Osteocyte (in vitro differentiated cells): ENCODE measurements around the gene TTC34. TPM values are rescaled to one million over a fixed set of nuclear protein-coding genes. Genes with fewer than 3 reads are reported as not detected.

ENCODE experiments used
- DNase-seq: peaks from one replicate; pipeline ENCODE4 v3.0.0; 2021; ENCODE audit warnings: mixed read lengths; ENCODE audit not compliant: unreplicated experiment; ENCODE audit errors: extremely low spot score
- H3K27ac Mint-ChIP-seq: one replicate; pipeline ENCODE4 v1.8.0; 2021; ENCODE audit warnings: mild to moderate bottlenecking, mixed read lengths; ENCODE audit not compliant: unreplicated experiment
- H3K27me3 Mint-ChIP-seq: one replicate; pipeline ENCODE4 v1.8.0; 2021; ENCODE audit warnings: mixed read lengths; ENCODE audit not compliant: unreplicated experiment
- H3K36me3 Mint-ChIP-seq: one replicate; pipeline ENCODE4 v1.8.0; 2021; ENCODE audit warnings: mixed read lengths; ENCODE audit not compliant: unreplicated experiment
- H3K4me1 Mint-ChIP-seq: one replicate; pipeline ENCODE4 v1.8.0; 2021; ENCODE audit warnings: mixed read lengths; ENCODE audit not compliant: unreplicated experiment
- H3K4me3 Mint-ChIP-seq: one replicate; pipeline ENCODE4 v1.8.0; 2021; ENCODE audit warnings: mild to moderate bottlenecking, moderate library complexity, mixed read lengths; ENCODE audit not compliant: unreplicated experiment
- H3K9me3 Mint-ChIP-seq: one replicate; pipeline ENCODE4 v1.8.0; 2021; ENCODE audit warnings: mixed read lengths; ENCODE audit not compliant: unreplicated experiment
- CTCF ChIP-seq: fragments of 200-600 bp; sonication (generic); IDR thresholded peaks from 2 replicates; pipeline ENCODE4 v1.5.0; 2021; ENCODE audit warnings: antibody characterized with exemption, mild to moderate bottlenecking, moderate library complexity
- total RNA-seq: library from RNA; stranded (reverse); gene quantifications from 2 replicates; pipeline ENCODE4 v1.2.1, GENCODE V29; 2021

TTC34 gene
- total RNA-seq, 1 donor from 2014 or later = 1.7 TPM

DNA sequence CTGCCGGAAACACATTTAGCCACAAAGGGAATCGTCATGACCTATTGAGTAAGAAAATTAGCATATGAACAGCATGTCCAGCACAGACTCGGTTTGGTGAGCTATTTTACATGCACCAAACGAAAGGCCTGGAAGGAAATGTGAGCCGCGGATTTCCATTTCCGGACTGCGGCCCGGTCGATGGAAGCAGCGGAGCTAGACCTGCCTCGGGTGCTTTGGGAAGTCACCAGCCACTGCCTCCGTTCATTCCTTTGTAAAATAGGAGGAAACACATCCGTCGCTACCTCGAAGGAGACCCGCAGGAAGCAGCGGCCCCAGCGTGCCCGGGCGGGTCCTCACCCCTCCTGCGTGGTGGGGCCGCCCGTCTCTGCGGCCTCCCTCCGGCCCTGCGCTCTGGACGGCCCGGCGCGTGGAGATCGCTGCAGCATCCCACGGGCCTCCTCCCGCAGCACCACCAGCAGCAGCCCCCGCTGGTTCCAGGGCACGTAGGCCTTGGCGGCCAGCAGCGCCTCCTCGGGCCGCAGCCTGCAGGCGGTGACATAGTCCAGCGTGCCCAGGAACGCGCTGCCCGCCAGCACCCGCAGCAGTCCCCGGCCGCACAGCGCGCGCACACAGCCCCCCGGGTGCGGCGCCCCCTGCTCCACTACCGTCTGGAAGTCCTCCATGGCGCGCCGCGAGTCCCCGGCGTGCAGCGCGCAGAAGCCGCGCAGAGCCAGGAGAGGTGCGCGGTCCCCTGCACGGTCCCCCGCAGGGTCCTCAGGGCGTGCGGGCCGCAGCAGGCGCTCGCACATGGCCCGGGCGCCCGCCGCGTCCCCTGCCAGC, 12.1 kb downstream of the TTC34 start:
- no peaks in the 10 kb centered on the region for H3K36me3 Mint-ChIP-seq
- H3K4me1 Mint-ChIP-seq = no peaks in the 10 kb centered on the region
- H3K9me3 Mint-ChIP-seq = peaks cover 24% of the 10 kb centered on the region
- no peak overlapping the region for H3K4me3 Mint-ChIP-seq
- H3K27me3 Mint-ChIP-seq = no peaks in the 10 kb centered on the region
- no peak for TF ChIP-seq CTCF
- peak; percentile 82 for DNase-seq
- no peak overlapping the region for H3K27ac Mint-ChIP-seq

DNA sequence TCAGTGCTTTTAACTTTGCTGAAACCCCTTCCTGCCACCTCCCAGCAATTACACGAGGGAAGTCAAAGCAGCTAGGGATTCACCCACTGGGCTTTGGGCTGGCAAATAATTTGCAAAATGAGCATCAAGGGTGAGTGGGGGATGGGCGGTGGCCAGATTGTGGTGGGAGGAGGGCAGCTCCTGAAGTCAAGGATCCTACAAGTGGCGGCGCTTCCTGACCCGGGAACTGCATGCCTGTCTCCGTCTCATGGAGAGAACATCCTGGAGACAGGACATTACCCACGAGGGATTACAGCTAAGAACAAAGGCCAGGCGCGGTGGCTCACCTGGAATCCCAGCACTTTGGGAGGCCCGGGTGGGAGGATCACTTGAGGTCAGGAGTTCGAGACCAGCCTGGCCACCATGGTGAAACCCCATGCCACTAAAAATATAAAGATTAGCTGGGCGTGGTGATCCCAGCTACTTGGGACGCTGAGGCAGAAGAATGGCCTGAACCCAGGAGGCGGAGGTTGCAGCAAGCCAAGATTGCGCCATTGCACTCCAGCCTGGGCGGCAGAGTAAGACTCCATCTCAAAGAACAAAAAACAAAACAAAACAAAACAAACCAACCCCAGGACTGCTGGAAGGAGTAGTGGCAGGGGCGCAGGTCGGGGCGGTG, 12.9 kb downstream of the TTC34 start:
- Mint-ChIP-seq H3K4me1 (no peaks in the 10 kb centered on the region), H3K27me3 (no peaks in the 10 kb centered on the region), H3K9me3 (peaks cover 23% of the 10 kb centered on the region), H3K4me3 (no peak overlapping the region), H3K36me3 (no peaks in the 10 kb centered on the region), H3K27ac (no peak overlapping the region)
- TF ChIP-seq CTCF = no peak
- peak; percentile 77 for DNase-seq

- DNase-seq = peak; percentile 81
- TF ChIP-seq CTCF = no peak
- H3K27me3 Mint-ChIP-seq = no peaks in the 10 kb centered on the region
- no peaks in the 10 kb centered on the region for H3K36me3 Mint-ChIP-seq
- no peak overlapping the region for H3K4me3 Mint-ChIP-seq
- no peaks in the 10 kb centered on the region for H3K4me1 Mint-ChIP-seq
- H3K9me3 Mint-ChIP-seq = peaks cover 16% of the 10 kb centered on the region
- no peak overlapping the region for H3K27ac Mint-ChIP-seq
These were observed 14.2 kb downstream of the TTC34 start for GRCh38 chr1:2787163-2787911.

DNA sequence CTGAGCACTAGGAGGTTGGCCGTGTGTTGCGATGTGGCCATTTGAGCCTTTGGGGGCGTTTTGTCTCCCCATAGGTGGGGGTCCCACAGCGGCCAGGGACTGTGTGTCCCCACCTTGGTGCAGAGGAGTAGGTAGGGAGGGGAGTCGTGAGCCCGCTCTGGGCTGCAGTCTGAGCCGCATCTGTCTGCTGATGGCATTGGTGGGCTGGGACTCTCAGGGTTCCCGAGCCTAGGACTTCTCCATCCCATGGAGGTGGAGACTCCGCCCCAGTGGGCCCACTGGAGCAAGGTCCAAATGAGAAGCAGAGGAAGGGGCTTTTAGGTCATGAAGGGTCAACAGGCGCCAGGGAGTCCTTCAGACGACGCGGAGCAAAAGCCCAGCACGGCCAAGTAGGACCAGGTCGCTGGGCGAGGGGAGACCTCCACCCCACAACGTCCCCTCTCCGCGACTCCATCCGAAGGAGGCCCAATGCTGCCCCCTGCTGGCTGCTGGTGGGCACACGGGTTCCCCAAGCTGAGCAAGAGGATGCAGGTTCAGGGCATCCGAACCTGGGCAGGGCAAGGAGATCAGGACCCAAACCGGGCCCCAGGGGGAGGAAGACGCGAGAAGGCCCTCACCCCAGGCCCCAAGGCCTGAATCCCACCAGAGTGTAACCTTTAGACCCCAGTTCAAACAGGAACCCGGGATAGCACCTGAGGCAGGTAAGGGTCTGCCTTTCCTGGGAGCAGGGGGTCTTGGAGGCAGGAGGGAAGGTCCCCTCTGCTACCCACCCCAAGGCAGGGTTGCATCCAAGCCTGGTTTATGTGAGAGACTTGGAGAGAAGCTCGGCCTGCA, 14.9 kb downstream of the TTC34 start:
- peaks cover 21% of the 10 kb centered on the region for H3K9me3 Mint-ChIP-seq

More for the DNA sequence above, 14.9 kb downstream of the TTC34 start:
- Mint-ChIP-seq H3K36me3 (no peaks in the 10 kb centered on the region), H3K4me3 (no peak overlapping the region), H3K27ac (no peak overlapping the region), H3K27me3 (no peaks in the 10 kb centered on the region), H3K4me1 (no peaks in the 10 kb centered on the region)
- DNase-seq = peak; percentile 82
- TF ChIP-seq CTCF = no peak
